CD4-positive, alpha-beta T cell treated with Interleukin-6 at 100 ng/mL for 8 hours (primary cell): Measurements from ENCODE around the gene SRRM1.
A peak's percentile ranks its signal among the peaks of the same experiment; 100 is the strongest.

Source experiments
- DNase-seq: peaks from one replicate; pipeline ENCODE4 v3.0.0-alpha.2; 2020; ENCODE audit warnings: mixed read lengths, low spot score

Gene SRRM1

GRCh38 chr1:24642481-24643362 is at the start of gene SRRM1:
Gene SRRM1 (plus strand): TSS chr1:24643302. CDS start chr1:24643327, 25 bp downstream.
- peak; percentile 99 for DNase-seq

GRCh38 chr1:24594328-24594598 is 48.8 kb upstream of the SRRM1 start:
- DNase-seq, result no peak

GRCh38 chr1:24596401-24596880 is 46.7 kb upstream of the SRRM1 start:
- no peak for DNase-seq

- DNase-seq, result no peak
Measured at GRCh38 chr1:24599265-24599664, 43.8 kb upstream of the SRRM1 start.

- DNase-seq, result no peak
Measured at GRCh38 chr1:24600551-24600950, 42.6 kb upstream of the SRRM1 start.

GRCh38 chr1:24605534-24606295 is 37.4 kb upstream of the SRRM1 start:
- no peak for DNase-seq

GRCh38 chr1:24606296-24606605 is 36.9 kb upstream of the SRRM1 start:
- DNase-seq, result no peak

GRCh38 chr1:24606621-24607020 is 36.5 kb upstream of the SRRM1 start:
- no peak for DNase-seq

- DNase-seq, result no peak
Measured at GRCh38 chr1:24609949-24610517, 33.1 kb upstream of the SRRM1 start.

- no peak for DNase-seq
Measured at GRCh38 chr1:24619376-24619775, 23.7 kb upstream of the SRRM1 start.

- no peak for DNase-seq
Measured at GRCh38 chr1:24620678-24621077, 22.4 kb upstream of the SRRM1 start.

GRCh38 chr1:24621121-24621520 is 22.0 kb upstream of the SRRM1 start:
- no peak for DNase-seq

GRCh38 chr1:24622218-24622617 is 20.9 kb upstream of the SRRM1 start:
- DNase-seq, result no peak

- DNase-seq, result no peak
Measured at GRCh38 chr1:24632832-24633175, 10.3 kb upstream of the SRRM1 start.

- DNase-seq, result peak; percentile 55
Measured at GRCh38 chr1:24635195-24635843, 7.8 kb upstream of the SRRM1 start.

GRCh38 chr1:24636661-24637357 is 6.3 kb upstream of the SRRM1 start:
- no peak for DNase-seq

- DNase-seq, result no peak
Measured at GRCh38 chr1:24639094-24639493, 4.0 kb upstream of the SRRM1 start.

GRCh38 chr1:24639881-24640280 is 3.2 kb upstream of the SRRM1 start:
- DNase-seq, result no peak

GRCh38 chr1:24640288-24640687 is 2.8 kb upstream of the SRRM1 start:
- DNase-seq, result no peak

- no peak for DNase-seq
Measured at GRCh38 chr1:24641646-24642151, 1.4 kb upstream of the SRRM1 start.

GRCh38 chr1:24643363-24644099 is 429 bp downstream of the SRRM1 start:
- DNase-seq, result no peak
